ENCODE results near the gene OGDHL.
"Not testable (repeated sequence)": the region's sequence is repeated elsewhere in the genome, so short reads cannot be mapped to it uniquely, and the experiment has no call there.

The OGDHL gene

DNA sequence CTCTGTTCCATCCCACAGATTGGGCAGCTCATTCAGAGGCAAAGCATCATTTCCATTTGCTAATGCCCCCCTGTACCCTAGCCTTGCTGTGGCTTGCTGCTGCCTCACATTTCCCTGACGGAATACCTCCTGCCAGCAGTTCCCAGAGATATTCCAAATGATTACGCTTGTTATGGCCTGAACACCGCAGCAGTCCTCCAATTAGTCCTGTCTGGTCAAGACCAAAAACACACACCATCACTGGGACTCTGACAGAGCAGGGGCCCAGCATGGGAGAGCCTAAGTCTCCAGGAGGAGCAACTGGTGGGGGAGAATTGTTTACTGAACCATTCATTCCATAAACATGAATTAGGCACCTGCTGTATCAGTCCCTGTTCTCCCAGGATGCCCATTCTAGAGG is 6.1 kb downstream of the OGDHL start:
- no peak for DNase-seq (ENCODE audit: low read depth in 3 of 3)

DNA sequence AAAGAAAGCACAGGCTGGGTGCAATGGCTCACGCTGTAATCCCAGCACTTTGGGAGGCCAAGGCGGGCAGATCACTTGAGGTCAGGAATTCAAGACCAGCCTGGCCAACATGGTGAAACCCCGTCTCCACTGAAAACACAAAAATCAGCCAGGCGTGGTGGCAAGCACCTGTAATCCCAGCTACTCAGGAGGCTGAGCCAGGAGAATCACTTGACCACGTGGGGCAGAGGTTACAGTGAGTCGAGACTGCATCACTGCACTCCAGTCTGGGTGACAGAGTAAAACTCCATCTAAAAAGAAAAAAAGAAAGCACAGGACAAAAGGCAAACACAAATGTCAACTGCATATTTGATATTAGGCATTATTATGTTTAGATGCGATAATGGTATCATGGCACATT is 7.2 kb downstream of the OGDHL start:
- DNase-seq (ENCODE audit: low read depth in 3 of 3): not testable (repeated sequence)

DNA sequence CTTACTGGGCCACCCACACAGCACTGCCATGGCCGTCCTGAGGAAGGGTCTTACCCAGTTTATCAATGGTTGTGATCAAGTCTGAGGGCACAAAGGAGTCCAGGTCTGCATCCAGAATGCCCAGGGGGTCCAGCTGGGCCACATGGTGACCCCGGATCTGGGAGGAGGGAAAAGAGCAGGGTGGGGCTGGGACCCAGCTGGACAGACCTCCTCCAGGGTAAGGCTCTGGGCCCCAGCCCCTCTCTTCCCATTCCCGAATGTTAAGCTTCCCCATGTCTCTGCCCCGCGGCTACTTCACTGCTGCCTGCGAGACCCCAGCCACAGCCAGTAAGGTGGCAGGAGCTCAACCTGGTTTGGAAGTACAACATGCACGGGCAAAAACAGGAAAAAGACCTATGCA is 9.5 kb downstream of the OGDHL start:
- DNase-seq (ENCODE audit: low read depth in 3 of 3): no peak

DNA sequence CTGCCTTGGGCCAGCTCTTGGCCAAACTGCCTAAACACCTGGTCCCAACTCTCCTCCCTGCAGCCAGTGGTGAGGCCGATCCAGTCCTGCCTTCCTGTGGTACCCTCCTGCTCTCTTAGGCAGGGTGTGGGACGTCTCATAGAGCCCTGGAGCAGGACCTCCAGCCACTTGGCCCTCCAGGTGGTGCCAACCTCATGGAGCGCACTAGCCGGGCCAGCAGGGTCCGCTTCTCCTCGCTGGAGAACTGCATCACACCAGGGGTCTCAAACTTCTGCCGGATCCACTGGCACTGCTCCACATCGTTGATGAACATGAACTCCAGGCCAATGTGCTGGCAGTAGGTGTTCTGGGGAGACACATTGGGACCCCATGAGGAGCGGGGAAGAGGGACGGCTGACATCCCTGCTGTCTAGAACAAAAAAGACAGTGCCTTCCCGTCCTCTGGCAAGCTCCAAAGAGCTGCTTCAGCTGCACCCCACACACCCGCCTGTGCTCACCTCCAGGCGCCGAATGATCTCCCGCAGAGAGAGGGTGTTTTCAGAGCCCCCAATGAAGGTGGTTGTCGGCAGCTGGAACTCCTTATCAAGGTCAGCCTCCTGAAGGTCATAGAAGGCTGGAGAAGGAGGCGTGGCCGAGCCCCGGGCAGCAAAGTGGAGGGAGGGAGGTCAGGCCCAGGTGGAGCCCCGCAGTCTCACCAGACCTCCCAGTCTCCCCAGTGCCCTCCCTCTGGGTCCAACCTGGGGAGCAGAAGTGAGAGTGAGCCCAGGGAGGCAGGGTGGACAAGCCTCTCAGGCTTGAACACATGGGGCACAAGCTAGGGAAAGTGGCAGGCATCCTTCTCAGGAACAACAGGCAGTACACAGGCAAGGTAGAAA is 10.2 kb downstream of the OGDHL start:
- DNase-seq (ENCODE audit: low read depth in 3 of 3): no peak

DNA sequence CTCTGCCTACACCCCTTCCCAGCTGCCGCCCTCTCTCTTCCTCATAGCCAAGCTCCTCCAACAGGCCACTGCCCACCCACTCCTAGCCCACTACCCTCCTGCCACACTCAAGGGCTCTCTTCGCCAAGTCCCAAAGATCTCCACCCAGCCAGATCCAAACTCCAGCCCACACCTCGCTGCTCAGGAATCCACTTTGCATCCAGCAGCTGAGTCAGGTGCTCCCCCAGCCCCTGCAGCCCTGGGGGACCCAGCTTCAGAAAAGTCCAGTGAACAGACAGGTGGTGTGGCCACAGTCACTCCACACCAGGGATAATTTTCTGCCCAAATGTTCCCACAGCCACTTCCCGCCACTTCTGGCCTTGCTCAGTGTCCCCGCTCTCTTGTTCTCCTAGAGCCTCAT is 10.9 kb downstream of the OGDHL start:
- DNase-seq (ENCODE audit: low read depth in 3 of 3): no peak

DNA sequence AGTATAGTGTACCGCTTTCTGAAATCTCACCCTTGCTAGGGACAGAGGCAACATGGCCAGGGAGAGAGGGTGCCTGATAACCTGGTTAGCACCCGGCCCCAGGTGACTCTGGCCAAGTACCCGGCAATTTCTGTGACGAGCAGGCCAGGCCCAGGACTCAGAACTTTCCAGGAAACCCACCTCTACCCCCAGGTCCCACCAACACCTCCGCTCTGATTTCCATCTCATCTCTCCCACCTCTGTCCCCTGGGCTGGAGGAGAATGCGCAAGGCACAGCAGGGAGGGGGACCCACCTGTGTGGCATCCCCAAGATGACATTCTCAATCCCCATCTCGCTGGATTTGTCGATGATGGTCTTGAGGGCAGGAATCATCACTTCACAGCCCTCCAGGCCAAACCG is 11.6 kb downstream of the OGDHL start:
- no peak for DNase-seq (ENCODE audit: low read depth in 3 of 3)

DNA sequence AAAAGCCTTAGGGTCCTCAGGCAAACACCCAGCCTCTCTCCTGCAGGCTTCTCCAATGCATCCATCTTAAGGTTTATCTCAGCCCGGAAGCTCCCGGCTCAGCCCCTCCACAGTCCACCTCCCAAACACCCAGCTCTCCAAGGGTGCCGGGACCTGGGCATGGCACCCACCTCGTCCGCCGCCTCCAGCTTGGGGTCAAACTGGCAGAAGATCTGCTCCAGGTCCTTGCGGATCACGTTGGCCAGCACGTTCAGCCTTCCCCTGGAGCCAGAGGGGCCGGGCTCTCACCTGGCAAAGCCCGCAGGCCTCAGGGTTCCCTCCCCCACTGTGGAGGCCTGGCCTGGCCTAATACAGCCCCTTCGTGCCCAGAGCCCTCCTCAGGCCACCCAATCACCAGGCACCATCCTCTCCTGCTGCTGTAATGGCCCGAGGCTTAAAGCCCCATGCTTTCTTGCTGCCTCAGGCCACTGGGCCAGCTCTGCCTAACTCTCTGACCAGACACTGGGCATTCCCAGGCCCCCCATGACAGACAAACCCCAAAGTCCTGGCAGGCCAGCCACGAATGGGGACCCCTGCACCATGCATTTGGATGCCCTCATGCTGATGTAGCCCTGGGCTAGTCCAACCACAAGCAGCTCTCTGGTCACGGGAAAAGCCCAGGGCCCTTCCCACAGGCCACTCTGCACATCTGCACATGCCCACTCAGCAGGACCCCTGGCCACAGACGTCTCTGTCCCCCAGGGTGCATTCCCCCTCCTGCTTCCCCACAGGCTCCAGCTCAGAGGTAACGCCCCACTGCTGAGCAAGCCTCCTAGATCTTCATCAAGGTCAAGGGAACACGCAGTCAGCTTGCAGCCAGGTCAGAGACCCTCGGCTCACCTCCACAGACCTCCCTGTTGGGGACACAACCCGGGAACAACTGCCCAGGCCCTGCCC is 12.3 kb downstream of the OGDHL start:
- DNase-seq (ENCODE audit: low read depth in 3 of 3): no peak

DNA sequence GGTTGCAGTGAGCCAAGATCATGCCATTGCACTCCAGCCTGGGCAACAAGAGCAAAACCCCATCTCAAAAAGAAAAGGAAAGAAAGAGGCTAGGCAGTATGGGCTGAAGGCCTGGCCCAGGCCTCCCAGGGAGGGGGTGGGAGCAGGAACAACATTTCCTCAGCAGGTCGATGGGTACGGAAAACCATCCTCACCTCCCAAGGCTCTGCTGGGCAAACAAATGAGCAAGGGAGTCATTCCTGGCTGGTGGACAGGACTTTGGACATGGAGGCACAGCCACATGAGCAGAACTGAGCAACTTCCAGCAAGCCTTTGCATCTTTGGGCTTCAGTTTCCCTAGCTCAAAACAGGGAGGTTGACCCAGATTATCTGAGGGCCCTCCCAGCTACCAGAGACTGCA is 13.0 kb downstream of the OGDHL start:
- no peak for DNase-seq (ENCODE audit: low read depth in 3 of 3)

DNA sequence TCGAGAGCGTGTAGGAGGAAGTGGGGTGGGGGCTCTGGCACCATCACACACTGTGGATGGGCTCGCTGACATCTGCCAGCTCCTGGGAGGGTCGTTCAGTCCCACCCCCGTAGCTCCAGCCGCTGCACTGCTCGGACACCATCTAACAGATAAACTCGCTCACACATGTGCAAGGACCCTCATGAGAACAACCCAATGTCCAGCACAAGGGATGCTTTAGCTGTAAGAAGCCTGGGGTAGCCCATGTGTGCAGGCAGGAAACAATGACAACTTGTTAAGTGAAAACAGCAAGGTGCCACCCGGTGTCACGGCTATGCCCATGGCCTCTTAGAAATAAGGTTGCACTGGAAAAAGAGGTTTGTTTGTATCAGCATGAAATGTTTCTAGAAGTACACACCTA is 14.1 kb downstream of the OGDHL start:
- no peak for DNase-seq (ENCODE audit: low read depth in 3 of 3)

DNA sequence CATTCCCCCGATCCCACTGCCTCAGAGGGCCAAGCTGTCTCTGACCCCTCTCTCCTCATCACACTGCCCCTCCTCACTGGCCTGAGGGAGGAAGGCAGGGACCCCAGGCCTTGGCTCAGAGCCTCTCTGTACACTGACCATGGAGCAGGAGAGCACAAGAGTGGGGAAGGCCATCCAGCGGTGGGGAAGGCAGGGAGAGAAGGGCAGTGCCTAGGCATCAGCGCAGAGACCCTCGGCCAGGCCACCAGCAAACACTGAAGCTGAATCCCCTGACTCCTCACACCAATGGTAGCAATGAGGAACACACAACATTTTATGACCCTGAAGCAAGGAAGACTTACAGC is 14.8 kb downstream of the OGDHL start:
- no peak for DNase-seq (ENCODE audit: low read depth in 3 of 3)

DNA sequence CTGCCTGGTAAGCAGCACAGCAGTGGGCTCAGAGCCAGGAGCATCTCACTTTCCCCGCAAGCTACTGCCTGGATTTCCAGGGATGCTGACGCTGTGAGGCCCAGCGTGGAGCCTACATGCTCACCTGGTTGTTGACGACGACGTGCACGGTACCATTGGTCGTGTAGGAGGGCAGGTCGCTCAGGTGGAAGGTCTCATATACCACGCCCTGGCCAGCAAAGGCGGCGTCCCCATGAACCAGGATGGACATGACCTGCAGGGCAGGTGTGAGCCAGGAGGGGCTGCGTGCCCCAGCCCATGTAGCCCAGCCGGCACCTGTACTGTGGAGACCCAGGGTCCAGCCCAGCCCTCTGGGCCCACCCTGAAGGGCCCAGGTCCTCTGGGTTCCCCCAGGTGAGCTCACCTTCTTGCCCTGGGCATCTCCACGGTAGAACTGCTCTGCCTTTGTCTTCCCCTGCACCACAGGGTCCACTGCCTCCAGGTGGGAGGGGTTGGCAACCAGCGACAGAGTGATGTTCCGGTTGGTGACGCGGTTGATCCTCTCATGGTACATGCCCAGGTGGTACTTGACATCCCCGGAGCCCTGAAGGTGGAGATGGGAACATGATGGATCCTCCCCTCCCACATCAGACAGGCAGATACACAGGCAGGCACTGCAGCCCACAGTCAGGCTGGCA is 15.4 kb downstream of the OGDHL start:
- no peak for DNase-seq (ENCODE audit: low read depth in 3 of 3)

DNA sequence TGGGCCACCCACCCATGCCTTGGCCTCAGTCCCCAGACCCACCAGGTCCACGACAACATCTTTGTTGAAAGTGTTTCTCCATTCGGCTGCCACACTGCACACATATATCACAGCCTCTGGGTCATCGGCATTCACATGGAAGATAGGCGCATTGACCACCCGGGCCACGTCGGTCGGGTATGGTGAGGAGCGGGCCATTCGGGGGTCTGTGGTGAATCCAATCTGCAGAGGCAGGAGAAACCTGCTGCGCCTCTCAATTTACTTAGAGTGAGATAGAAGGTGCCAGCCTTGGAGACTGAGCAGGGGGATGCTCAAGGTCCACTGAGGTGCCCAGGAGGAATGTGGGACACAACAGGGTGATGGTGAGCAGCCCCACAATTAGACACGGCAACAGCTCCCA is 16.4 kb downstream of the OGDHL start:
- DNase-seq (ENCODE audit: low read depth in 3 of 3): no peak

DNA sequence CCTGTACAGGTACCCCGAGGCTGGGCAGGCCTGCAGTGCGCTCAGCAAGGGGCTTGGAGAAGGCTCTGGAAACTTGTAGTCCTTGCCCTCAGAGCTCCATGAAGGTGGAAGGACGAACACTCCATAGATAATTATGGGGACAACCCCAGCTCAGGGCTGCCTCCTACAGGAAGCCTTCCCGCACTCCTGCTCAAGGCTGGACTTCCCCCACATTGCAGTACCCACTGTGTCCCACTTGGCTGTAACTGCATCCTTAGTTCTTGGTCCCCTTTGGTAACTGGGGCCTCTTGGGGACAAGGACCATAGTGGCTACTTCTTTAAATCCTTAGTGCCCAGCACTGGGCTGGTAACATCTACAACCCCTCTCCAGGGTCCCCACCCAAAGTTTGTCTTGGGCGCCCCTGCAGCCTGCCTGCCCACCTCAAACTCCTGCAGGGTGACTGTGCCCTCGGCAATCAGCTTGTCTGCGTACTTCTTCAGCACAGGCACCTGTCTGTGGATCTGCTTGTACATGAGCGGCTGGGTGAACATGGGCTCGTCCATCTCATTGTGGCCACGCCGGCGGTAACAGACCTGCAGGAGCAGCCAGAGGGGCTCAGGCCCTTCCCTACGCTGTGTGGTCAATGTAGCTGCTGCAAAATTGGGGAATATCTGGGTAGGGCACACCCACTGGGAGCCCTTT is 17.1 kb downstream of the OGDHL start:
- no peak for DNase-seq (ENCODE audit: low read depth in 3 of 3)

DNA sequence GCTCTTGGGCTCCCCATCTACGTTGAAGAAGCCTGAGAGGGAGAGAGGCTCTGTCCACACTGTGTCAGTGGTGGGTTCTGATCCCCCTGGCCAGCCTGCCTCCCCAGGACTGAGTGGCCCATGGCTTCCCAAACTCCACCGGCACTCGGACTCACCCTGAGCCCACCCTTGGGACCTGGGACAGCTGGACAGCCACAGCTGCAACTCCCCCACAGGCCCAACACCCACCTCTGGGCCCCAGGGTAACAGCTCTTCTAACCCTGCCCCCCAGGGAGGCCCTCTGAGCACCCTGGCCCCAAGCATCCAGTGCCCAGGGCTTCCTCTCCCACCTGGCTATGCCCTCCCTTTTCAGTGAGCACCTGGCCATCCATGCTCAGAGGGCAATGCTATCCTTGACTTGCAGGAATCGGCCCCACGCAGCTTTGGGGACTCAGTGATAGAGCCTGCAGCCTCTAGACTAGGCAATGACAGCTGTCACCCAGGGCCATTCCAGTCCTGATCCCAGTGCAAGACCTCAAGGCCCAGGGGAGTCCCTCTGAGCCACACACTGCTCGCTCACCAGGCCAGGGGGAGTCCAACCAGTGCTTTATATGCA is 17.9 kb downstream of the OGDHL start:
- DNase-seq (ENCODE audit: low read depth in 3 of 3): no peak

DNA sequence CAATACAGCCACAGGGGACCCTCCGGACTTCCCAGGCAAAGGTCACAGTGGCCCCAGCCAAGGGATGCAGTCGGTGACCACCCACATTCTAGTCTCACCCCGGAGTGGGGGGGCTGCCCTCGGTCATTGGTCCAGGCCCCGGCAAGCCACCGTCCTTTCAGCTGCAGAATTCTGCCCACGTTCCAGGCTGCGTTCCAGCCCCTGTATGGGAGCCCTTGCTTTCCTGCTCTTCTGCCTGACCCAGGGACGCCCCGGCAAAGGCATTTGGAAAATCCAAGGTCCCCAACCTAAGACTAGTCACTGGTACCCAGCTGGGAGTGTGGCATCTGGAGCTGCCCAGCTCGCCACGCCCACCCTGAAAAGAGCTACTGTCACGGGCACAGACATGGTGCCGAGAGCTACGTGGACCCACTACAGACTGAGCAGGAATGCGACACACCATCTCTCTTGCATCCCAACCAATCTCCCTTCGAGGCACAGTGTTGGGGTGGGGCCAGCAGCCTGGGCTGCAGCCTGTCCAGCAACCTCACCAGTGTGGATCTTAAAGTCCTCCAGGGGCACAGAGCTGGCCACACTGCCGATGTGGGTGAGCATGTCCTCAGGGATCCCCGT is 18.6 kb downstream of the OGDHL start:
- no peak for DNase-seq (ENCODE audit: low read depth in 3 of 3)

DNA sequence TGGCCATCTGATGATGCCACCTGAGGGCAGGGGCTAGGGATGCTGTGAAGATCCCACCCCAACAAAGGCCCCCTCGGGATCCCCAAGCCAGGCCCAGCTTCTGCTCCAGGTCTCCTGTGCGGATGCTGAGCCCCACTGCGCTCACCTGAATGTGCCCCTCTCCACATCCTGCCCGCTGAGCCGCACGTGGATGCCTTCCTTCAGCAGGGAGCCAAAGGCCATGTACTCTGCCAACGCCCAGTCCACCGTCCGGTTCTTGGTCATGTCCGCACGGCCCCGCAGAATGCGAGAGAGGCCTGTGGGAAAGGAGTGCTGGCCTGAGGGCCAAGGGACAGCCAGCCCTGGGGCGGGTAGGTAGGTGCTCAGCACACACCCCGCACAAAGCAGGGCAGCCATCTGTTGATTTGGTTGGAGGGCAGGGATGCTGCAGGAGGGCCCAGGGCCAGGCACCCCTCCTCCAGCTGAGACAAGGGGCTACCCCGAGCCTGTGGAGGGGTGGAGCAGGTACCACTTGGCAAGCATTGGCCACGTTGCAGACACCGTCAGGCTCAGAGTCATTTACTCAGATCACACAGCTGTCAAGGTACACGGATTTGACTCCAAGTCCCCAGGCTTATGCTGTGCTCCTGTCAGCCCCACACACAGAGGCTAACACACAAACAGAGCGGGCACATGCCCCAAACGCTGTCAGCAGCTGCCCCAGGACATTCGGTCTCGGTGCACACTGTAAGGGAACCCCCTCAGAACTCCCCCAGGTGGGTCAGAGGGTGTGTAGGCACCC is 19.2 kb downstream of the OGDHL start:
- DNase-seq (ENCODE audit: low read depth in 3 of 3): no peak

DNA sequence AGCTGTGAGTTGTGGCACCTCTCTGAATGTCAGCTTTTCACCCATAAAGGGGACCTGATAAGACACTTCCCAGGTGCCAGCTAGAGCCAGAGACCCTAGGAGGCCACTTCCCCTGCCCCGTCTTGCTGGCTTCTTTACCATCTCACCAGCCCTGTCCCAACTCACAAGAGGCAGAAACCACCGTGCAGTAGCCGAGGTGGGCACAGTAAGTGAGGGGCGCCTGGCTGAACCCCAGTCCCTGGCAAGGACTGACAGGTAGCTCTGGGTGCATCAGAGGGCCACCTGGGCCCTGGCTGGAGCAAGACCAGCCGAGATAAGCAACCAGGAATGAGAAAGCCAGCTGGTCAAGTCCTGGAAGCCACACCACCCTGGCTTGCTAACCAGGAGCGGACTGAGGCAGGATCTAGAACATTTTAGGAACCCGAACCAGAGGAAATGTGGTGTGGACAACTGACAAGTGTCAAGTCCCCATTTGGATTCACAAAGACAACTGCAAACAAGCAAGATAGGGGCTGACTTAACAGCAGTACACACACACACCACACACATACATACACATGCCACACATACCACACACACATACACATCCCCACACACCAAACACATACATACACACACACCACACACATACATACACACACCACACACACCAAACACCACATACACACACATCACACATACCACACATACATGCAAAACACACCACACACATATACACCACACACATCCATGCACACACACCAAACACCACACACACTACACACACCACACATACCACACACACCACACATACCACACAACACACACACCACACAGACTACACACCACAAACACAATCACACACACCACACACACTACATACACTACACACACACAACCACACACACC is 20.8 kb downstream of the OGDHL start:
- DNase-seq (ENCODE audit: low read depth in 3 of 3): no peak

DNA sequence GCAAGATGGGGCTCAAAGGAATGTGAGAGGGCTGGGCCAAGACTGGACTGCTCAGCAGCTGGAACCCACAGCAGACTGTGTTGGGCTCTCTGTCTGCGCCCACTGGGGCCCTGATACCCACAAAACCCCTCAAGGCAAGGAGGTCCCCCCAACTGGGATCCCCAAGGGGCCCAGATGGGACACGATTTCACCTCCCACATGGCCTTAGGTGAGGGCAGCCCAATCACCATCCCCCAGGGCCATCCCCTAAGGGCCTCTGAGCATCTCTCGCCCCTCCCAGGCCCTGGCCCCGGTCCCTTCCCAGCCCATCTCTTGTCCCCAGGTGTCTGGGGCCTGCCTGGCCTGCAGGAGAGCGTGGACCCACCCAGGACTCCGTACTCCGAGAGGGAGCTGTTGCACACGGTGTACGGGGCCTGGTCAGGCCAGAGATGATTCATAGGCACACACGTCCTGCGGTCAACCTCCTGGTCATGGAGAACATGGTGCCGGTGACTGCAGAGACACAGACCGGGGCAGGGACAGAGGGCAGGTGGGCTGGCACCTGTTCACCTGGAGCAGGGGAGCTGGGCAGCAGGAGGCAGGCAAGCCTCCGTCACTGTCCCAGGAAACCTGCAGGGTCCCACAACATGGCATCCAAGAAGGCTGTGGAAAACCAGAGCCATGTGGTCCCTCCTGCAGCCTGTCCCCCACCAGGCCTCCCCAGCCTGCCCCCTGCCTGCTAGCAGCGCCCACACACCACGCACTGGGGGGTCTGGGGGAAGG is 21.6 kb downstream of the OGDHL start:
- no peak for DNase-seq (ENCODE audit: low read depth in 3 of 3)

Data from stimulated activated CD4-positive, alpha-beta T cell treated with anti-CD3 and anti-CD28 coated beads, TNF-alpha, amount 100 ng/mL, for 4 hours (primary cell).